GM21619 (cell line): ENCODE results near the gene TPST2.

Experiments used
- ATAC-seq: cut with Tn5 transposase; IDR thresholded peaks from one replicate; pipeline ENCODE4 v1.9.1; 2021; ENCODE audit not compliant: unreplicated experiment

The TPST2 gene

GRCh38 chr22:26558248-26558895, 31.6 kb downstream of the TPST2 start:
- ATAC-seq = no peak

DNA sequence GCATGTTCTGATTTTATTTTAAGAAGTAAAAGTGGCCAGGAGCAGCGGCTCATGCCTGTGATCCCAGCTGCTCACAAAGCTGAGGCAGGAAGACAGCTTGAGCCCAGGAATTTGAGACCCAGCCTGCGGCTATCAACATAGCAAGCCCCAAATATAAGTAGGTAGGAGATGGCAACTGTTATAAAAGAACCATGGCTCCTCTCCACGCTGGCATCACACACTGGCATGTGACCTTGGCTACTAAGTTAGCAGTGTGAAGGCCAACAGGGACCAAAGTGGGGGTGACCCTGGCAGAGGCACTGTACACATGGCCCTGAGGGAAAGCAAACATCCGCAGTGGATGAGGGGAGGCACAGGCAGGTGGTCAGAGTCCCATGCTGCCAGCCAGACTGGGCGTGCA, 33.0 kb downstream of the TPST2 start:
- ATAC-seq = no peak

- ATAC-seq = no peak
Measured at GRCh38 chr22:26555478-26555877, 34.5 kb downstream of the TPST2 start.

DNA sequence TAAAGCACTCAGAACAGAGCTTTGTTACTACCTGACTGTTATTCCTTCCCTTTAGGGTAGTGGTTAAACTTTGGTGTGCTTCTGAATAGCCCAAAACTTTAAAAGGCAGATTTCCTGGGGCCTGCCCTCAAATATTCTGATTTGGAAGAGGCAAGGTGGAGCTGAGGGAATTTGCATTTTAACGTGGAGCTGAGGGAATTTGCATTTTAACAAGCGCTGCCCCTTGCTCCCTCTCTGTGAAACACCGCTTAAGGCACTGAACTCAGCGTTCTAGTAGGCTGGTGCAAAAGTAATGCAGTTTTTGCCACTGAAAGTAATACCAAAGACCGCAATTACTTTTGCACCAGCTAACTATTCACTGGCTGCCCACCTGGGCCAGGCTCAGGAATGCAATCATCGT, 35.0 kb downstream of the TPST2 start:
- no peak for ATAC-seq

DNA sequence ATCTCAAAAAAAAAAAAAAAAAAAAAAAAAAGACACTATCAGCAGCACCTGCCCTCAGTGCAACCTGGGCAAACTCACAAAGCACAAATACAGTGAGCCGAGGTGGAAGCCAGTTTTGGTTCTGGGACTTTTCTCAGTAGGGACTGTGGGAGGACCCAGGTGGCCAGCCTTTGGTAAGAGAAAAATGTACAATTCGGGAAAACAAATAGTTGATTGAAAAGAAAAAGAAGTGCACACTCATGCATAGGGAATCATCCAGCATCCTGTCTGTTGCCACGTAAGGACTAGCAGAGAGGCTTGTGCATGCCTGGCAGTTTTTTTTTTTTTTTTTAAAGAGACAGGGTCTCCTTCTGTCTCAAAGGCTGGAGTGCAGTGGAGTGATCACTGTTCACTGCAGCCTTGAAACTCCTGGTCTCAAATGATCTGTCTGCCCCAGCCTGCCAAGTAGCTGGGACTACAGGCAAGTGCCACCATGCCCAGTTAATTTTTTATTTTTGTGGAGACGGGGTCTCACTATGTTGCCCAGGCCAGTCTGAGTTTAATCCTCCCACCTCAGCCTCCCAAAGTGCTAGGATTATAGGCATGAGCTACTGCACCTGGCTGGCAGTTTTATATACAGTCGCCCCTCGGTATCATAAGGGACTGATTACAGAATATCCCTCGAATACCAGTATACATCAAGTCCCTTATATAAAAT, 36.7 kb downstream of the TPST2 start:
- ATAC-seq = no peak

GRCh38 chr22:26552466-26552865, 37.5 kb downstream of the TPST2 start:
- no peak for ATAC-seq

DNA sequence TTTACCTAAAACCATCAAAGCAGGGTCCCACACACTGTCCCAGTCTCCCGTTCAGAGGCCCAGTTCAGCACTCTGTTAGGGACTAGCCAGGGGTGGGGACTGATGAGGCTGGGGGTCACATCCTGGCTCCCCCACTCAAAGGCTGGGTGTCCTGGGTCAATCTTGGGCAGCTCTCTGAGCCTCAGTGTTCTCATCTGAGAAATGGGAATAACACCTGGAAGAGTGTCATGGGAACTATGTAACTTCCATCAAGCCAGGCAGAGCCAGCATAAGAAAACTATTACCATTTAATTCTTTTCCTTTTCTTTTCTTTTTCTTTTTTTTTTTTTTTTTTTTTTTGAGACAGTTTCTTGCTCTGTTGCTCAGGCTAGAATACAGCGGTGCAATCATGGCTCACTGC, 38.4 kb downstream of the TPST2 start:
- no peak for ATAC-seq

GRCh38 chr22:26550498-26551033, 39.4 kb downstream of the TPST2 start:
- no peak for ATAC-seq

DNA sequence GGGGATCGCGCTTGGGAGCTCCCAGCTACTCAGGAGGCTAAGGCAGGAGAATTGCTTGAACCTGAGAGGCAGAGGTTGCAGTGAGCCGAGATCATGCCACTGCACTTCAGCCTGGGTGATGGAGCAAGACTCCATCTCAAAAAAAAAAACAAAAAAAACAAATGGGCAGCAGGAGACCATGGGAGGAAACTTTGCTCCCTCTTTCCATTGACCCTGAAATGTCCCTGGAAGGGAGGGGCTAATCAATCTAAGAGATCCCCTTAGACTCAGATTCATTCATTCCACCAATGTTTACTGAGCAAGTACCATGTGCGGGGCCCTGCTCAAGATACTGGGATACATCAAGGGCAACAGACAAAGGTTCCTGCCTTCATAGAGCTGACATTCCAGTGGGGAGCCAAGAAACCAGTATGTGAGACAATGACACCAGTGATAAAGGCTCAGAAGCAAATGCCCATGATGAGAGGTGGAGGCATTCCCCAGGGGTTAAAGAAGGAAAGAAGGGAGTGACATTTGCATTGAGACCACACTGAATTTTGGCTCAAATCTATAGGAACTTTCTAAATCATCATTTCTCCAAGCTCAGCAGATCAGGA, 39.9 kb downstream of the TPST2 start:
- no peak for ATAC-seq

DNA sequence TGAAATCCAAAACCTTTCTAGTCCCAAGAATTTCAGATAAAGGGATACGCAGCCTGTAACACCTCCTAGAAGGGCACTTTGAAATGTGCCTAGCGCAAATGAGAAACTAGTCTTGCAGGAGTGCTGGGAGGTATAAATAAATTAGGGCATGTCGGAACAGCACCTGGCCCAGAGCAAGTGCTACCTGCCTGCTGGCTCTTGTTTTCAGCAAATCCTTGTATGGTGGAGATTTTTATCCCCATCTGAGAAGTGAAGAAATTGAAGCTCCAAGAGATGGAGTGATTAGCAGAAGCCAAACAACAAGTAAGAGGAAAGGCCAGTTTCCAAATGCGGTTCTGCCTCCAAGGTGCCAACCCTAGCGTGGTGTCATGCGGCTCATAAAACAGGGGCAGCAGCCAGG, 40.9 kb downstream of the TPST2 start:
- ATAC-seq = no peak

GRCh38 chr22:26548303-26548702, 41.6 kb downstream of the TPST2 start:
- ATAC-seq = no peak

DNA sequence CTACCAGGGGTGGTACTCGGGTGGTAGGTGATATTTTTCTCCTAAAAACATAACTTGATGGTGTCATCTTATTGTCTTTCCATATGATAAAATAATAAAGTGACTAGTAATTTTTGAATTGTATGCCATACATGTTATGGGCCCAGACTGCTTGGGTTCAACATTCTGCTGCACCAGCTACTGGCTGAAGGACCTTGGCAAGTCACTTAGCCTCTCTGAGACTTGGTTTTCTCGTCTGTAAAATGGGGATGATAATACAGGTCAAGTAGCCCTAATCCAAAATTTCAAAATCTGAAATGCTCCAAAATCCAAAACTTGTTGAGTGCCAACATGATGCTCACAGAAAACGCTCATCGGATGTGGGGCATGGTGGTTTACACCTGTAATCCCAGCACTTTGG, 42.1 kb downstream of the TPST2 start:
- no peak for ATAC-seq

- ATAC-seq = no peak
Measured at GRCh38 chr22:26547426-26547825, 42.5 kb downstream of the TPST2 start.

DNA sequence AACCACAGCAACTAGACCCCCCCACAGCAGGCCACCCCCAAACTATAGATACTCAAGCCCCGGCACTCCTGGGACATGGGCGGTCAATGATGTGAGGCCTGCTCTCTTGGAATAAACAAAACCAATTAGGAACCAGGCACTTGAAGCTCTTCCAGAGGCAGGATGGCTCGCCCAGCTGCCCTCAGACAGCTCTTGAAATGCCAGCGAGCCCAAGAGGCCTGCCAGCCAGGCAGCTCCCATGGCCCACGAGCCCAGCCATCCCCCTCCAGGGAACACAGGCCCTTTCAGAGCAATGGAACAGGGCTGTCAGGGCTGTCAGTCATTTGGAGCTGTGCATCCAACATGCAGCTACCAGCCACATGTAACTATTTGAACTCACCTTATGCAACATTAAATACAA, 43.6 kb downstream of the TPST2 start:
- ATAC-seq = no peak

DNA sequence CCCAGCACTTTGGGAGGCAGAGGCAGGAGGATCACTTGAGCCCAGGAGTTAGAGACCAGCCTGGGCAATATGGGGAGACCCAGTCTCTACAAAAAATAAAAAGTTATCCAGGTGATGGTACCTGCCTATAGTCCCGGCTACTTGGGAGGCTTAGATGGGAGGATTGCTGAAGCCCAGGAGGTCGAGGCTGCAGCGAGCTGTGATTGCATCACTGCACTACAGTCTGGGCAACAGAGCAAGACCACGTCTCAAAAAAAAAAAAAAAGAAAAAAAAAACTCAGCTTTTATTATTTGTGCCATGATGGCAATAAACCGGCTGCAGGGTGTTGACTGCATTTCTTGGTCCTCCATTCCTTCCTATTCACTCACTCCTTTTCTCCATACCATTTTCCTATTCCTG, 44.1 kb downstream of the TPST2 start:
- ATAC-seq = no peak

- ATAC-seq = no peak
Measured at GRCh38 chr22:26545385-26545784, 44.5 kb downstream of the TPST2 start.

DNA sequence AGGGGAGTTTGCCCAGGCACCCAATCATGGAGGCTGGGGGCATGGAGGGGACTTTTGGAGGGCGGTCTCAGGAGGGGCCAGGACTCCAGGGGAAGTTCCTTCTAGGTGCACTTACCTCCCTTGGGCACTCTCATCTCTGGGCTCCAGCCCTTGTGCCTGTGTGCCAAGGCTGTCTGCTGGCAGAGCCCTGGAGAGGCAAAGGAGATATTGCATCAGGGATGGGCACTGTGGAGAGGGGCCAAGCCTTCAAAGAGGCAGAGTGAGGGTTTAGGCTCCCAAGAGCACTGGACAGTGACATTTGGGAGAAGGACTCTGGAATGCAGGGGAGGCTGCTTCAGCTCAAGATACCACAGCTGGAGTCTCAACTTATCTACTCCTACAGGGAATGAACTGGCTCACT, 45.4 kb downstream of the TPST2 start:
- no peak for ATAC-seq

DNA sequence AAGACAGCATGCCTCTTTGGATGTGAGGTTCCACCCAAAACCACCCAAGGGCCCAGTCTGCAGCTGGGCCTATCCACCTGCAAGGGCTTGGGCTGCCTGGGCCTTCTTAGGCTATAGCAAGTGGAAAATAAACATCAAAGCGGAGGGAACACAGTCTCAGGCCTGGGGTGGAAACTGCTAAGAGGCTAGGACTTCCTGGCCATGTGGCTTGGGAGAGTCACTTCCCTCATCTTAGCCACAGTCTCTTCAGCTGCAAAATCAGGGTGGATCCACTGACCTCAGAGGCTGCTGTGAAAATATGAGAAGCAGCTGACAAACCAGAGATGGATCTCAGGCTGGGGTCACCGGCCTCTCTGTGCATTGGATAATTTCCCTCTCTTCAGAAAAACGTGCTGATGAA, 47.1 kb downstream of the TPST2 start:
- no peak for ATAC-seq

- no peak for ATAC-seq
Measured at GRCh38 chr22:26541167-26541819, 48.6 kb downstream of the TPST2 start.

DNA sequence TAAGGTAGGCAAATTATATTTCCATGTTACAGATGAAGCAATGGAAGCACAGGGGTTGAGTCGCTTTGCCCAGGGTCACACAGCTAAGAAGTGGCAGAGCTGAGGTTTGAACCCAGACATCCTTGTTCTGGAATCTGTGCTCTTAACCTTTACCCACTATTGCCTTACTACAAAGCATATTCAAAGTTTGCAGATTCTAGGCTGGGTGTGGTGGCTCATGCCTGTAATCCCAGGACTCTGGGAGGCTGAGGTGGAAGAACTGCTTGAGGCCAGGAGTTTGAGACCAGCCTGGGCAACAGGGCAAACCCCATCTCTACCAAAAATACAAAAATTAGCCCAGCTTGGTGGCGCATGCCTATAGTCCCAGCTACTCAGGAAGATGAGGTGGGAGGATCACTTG, 49.8 kb downstream of the TPST2 start:
- no peak for ATAC-seq

DNA sequence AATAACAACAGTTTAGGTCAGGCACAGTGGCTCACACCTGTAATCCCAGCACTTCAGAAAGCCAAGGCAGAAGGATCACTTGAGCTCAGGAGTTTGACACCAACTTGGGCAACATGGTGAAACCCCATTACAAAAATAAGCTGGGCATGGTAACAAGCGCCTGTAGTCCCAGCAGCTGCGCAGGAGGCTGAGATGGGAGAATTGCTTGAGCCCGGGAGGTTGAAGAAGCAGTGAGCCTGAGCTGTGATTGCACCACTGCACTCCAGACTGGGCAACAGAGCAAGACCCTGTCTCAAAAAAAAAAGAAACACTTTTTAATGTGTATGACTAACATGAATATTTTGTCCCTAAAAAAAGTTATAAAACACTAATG, 53.2 kb downstream of the TPST2 start:
- ATAC-seq = no peak
